GM12878 (cell line): ENCODE results near the gene ELN.

Experiments used
- ATF2 ChIP-seq: IDR thresholded peaks from 2 replicates; pipeline ENCODE4 v1.6.1; 2012; ENCODE audit warnings: low read length, inconsistent platforms
- CTCF ChIP-seq, 3 experiments: IDR thresholded peaks in 2 of 3; conservative IDR thresholded peaks in 1 of 3; 2 replicates each; pipeline ENCODE4 v1.5.1; 2011; ENCODE audit warnings: low read depth in 3 of 3, low read length in 3 of 3, mild to moderate bottlenecking in 3 of 3, control low read depth in 2 of 3, moderate library complexity in 2 of 3, inconsistent platforms in 1 of 3, mixed read lengths in 1 of 3; ENCODE audit not compliant: control insufficient read depth in 2 of 3, insufficient read depth in 1 of 3; ENCODE audit errors: extremely low read depth in 1 of 3
- DPF2 ChIP-seq: fragments of 450-650 bp; IDR thresholded peaks from 2 replicates; pipeline ENCODE4 v1.6.1; 2017; ENCODE audit warnings: mild to moderate bottlenecking
- EZH2 ChIP-seq: IDR thresholded peaks from 2 replicates; pipeline ENCODE4 v1.6.1; 2012; ENCODE audit warnings: low read depth, mild to moderate bottlenecking, control low read depth, inconsistent platforms, low read length, borderline replicate concordance; ENCODE audit not compliant: control insufficient read depth
- FOS ChIP-seq: IDR thresholded peaks from 3 replicates; pipeline ENCODE4 v1.6.1; 2011; ENCODE audit warnings: borderline replicate concordance; ENCODE audit not compliant: insufficient read length; ENCODE audit errors: extremely low read depth
- HCFC1 ChIP-seq: fragments of 150-350 bp; IDR thresholded peaks from 2 replicates; pipeline ENCODE4 v1.6.1; 2014; ENCODE audit warnings: low read length
- MYC ChIP-seq: IDR thresholded peaks from 2 replicates; pipeline ENCODE4 v1.6.1; 2011; ENCODE audit warnings: mild to moderate bottlenecking, low read length, moderate library complexity, inconsistent platforms; ENCODE audit not compliant: insufficient read depth, insufficient replicate concordance, insufficient read length, severe bottlenecking
- NFIC ChIP-seq: IDR thresholded peaks from 2 replicates; pipeline ENCODE4 v1.6.1; 2012; ENCODE audit warnings: low read depth, mild to moderate bottlenecking, inconsistent platforms, low read length, moderate library complexity
- NKRF ChIP-seq: fragments of 450-650 bp; conservative IDR thresholded peaks from 2 replicates; pipeline ENCODE4 v1.6.1; 2017; ENCODE audit warnings: mild to moderate bottlenecking, moderate library complexity
- POLR2A ChIP-seq: IDR thresholded peaks from 2 replicates; pipeline ENCODE4 v1.6.1; 2011; ENCODE audit warnings: low read depth, mild to moderate bottlenecking, low read length
- POLR2AphosphoS5 ChIP-seq: IDR thresholded peaks from 2 replicates; pipeline ENCODE4 v1.6.1; 2011; ENCODE audit warnings: mild to moderate bottlenecking, low read length, inconsistent platforms
- SRF ChIP-seq, 2 experiments: IDR thresholded peaks; 2 replicates each; pipeline ENCODE4 v1.6.1; 2011; ENCODE audit warnings: low read depth in 2 of 2, low read length in 2 of 2, mild to moderate bottlenecking in 1 of 2, moderate library complexity in 1 of 2
- TAF1 ChIP-seq: IDR thresholded peaks from 2 replicates; pipeline ENCODE4 v1.6.1; 2011; ENCODE audit warnings: mild to moderate bottlenecking, low read depth, low read length, borderline replicate concordance

- TF ChIP-seq HCFC1 (no peak), CTCF (IDR thresholded peaks at IDR 0.05 in 2 of 3, conservative IDR thresholded peaks at IDR 0.05 in 1 of 3; ENCODE audit: control insufficient read depth in 2 of 3, extremely low read depth in 1 of 3, insufficient read depth in 1 of 3, low read depth in 3 of 3, low read length in 3 of 3) (no peak), EZH2 (no peak), NKRF (no peak), SRF (IDR thresholded peaks at IDR 0.05; ENCODE audit: low read depth in 2 of 2, low read length in 2 of 2) (no peak), NFIC (no peak), POLR2AphosphoS5 (no peak), POLR2A (no peak), MYC (no peak), ATF2 (no peak), DPF2 (no peak), TAF1 (no peak), FOS (no peak)
Measured at GRCh38 chr7:74042746-74043522, 15.0 kb downstream of the ELN start.
